HepG2 (cell line): ENCODE data around the gene HIF3A. TPM values are rescaled to one million over a fixed set of nuclear protein-coding genes. Genes with fewer than 3 reads are reported as not detected.

Experiments used
- ATAC-seq: fragments of 200-7000 bp; cut with Tn5 transposase; 3 replicates; pipeline ENCODE4 v1.9.1; 2020; ENCODE audit warnings: mild to moderate bottlenecking, moderate library complexity
- BruUV-seq: library from RNA; stranded (reverse); fragments of 400-500 nt; replicated peaks from 2 replicates; lab custom pipeline; 2021; lab: Mats Ljungman, UMichigan
- CTCF ChIA-PET: fragments of 300-600 bp; formaldehyde crosslinking; extraction: SDS; loops from one replicate; lab custom pipeline; 2021; ENCODE audit warnings: low total read pairs, inconsistent platforms, low intra/inter-chr PET ratio; lab: Yijun Ruan, JAX
- POLR2A ChIA-PET: fragments of 350-600 bp; sonication (Branson Sonifier 250); formaldehyde crosslinking; loops from one replicate; lab custom pipeline; 2020; ENCODE audit warnings: antibody characterized with exemption, inconsistent platforms; lab: Yijun Ruan, JAX
- DNase-seq: peaks from one replicate; pipeline ENCODE4 v3.0.0-alpha.2; 2015; ENCODE audit warnings: low spot score
- FAIRE-seq: peaks from 3 replicates; lab custom pipeline; 2011; peaks lifted over from hg19 to GRCh38; lab: Jason Lieb, UNC
- H2AFZ ChIP-seq: one replicate; pipeline ENCODE4 v1.6.1; 2011; ENCODE audit warnings: low read length, inconsistent platforms
- H3K27ac ChIP-seq: fragments of 300-600 bp; 3 replicates; pipeline ENCODE4 v1.8.0; 2011; ENCODE audit warnings: mixed run types, mild to moderate bottlenecking, mixed read lengths, low read length, inconsistent platforms; ENCODE audit not compliant: insufficient read depth; ENCODE audit errors: extremely low read length
- H3K27me3 ChIP-seq, 2 experiments: fragments of 200-600 bp in 1 of 2; 2 replicates in 1 of 2; 3 replicates in 1 of 2; pipeline versions ENCODE4 v1.6.0 to v1.8.0; 2011; ENCODE audit warnings: low read length in 2 of 2, mild to moderate bottlenecking in 2 of 2, moderate library complexity in 2 of 2, inconsistent platforms in 1 of 2; ENCODE audit not compliant: insufficient read depth in 2 of 2, control insufficient read depth in 1 of 2
- H3K36me3 ChIP-seq, 2 experiments: fragments of 200-600 bp in 1 of 2; replicated peaks in 1 of 2; 2 replicates in 1 of 2; 3 replicates in 1 of 2; pipeline versions ENCODE4 v1.5.1 to v1.8.0; 2011; ENCODE audit warnings: low read length in 2 of 2, inconsistent platforms in 1 of 2; ENCODE audit not compliant: insufficient read depth in 2 of 2, control insufficient read depth in 1 of 2
- H3K4me1 ChIP-seq: 2 replicates; pipeline ENCODE4 v1.5.1; 2012; ENCODE audit warnings: low read length, inconsistent platforms; ENCODE audit not compliant: insufficient read depth
- H3K4me2 ChIP-seq: 2 replicates; pipeline ENCODE4 v1.6.0; 2011; ENCODE audit warnings: low read depth, low read length, inconsistent platforms
- H3K4me3 ChIP-seq, 3 experiments: fragments of 200-600 bp in 1 of 3; sonication (generic), shearing (Covaris generic) in 1 of 3; replicated peaks in 1 of 3; 2 replicates each; pipeline ENCODE4 v1.5.1; 2011 to 2016; ENCODE audit warnings: low read length in 3 of 3, inconsistent platforms in 2 of 3, low read depth in 2 of 3, mild to moderate bottlenecking in 2 of 3, control low read depth in 1 of 3, mixed read lengths in 1 of 3; ENCODE audit not compliant: insufficient read depth in 1 of 3
- H3K79me2 ChIP-seq: one replicate; pipeline ENCODE4 v1.6.1; 2011; ENCODE audit warnings: low read length, inconsistent platforms; ENCODE audit not compliant: insufficient read depth
- H3K9ac ChIP-seq: 2 replicates; pipeline ENCODE4 v1.6.0; 2011; ENCODE audit warnings: mild to moderate bottlenecking, low read depth, low read length, inconsistent platforms; ENCODE audit not compliant: insufficient read depth
- H3K9me3 ChIP-seq: 2 replicates; pipeline ENCODE4 v1.5.1; 2012; ENCODE audit warnings: mild to moderate bottlenecking, low read length
- H4K20me1 ChIP-seq: 2 replicates; pipeline ENCODE4 v1.6.0; 2011; ENCODE audit warnings: inconsistent platforms, mild to moderate bottlenecking, low read length, moderate library complexity; ENCODE audit not compliant: insufficient read depth
- ASH2L ChIP-seq: fragments of 300-600, 200-600 bp; sonication (generic); IDR thresholded peaks from 2 replicates; pipeline ENCODE4 v1.7.0; 2017; ENCODE audit warnings: low read depth, mild to moderate bottlenecking, moderate library complexity, mixed read lengths, low read length; ENCODE audit not compliant: insufficient read length
- CEBPG ChIP-seq: IDR thresholded peaks from 2 replicates; pipeline ENCODE4 v1.6.1; 2016
- CHCHD3 ChIP-seq: sonication (generic); formaldehyde crosslinking; IDR thresholded peaks from 2 replicates; pipeline ENCODE4 v1.8.0; 2022; ENCODE audit warnings: mild to moderate bottlenecking, missing genetic modification reagents, moderate library complexity
- GATAD2A ChIP-seq: IDR thresholded peaks from 2 replicates; pipeline ENCODE4 v1.6.1; 2016
- HNF4G ChIP-seq, 2 experiments: sonication (generic) in 1 of 2; formaldehyde crosslinking in 1 of 2; IDR thresholded peaks; 2 replicates each; pipeline versions ENCODE4 v1.4.0 to v1.6.1; 2011 to 2020; ENCODE audit warnings: borderline replicate concordance in 2 of 2, low read depth in 2 of 2, mild to moderate bottlenecking in 2 of 2, low read length in 1 of 2, missing genetic modification reagents in 1 of 2, moderate library complexity in 1 of 2
- JUND ChIP-seq: sonication (generic); formaldehyde crosslinking; IDR thresholded peaks from 2 replicates; pipeline ENCODE4 v1.8.0; 2022; ENCODE audit warnings: mild to moderate bottlenecking, missing genetic modification reagents
- KDM5B ChIP-seq: sonication (generic); formaldehyde crosslinking; IDR thresholded peaks from 2 replicates; pipeline ENCODE4 v1.4.0; 2020; ENCODE audit warnings: missing genetic modification reagents, mild to moderate bottlenecking, borderline replicate concordance
- MATR3 ChIP-seq: sonication (generic); formaldehyde crosslinking; IDR thresholded peaks from 2 replicates; pipeline ENCODE4 v1.4.0; 2020; ENCODE audit warnings: missing genetic modification reagents
- RAD21 ChIP-seq: fragments of 450-650 bp; formaldehyde crosslinking; IDR thresholded peaks from 2 replicates; pipeline ENCODE4 v1.5.0; 2020; ENCODE audit warnings: mild to moderate bottlenecking
- TARDBP ChIP-seq: sonication (generic); formaldehyde crosslinking; IDR thresholded peaks from 2 replicates; pipeline ENCODE4 v1.8.0; 2022; ENCODE audit warnings: mild to moderate bottlenecking, missing genetic modification reagents
- ZBTB1 ChIP-seq: sonication (generic); formaldehyde crosslinking; IDR thresholded peaks from 2 replicates; pipeline ENCODE4 v1.4.0; 2020; ENCODE audit warnings: missing genetic modification reagents, borderline replicate concordance
- ZFP82 ChIP-seq: sonication (generic); formaldehyde crosslinking; IDR thresholded peaks from 2 replicates; pipeline ENCODE4 v1.5.1; 2020; ENCODE audit warnings: mild to moderate bottlenecking, missing genetic modification reagents, borderline replicate concordance
- ZNF468 ChIP-seq: sonication (generic); formaldehyde crosslinking; IDR thresholded peaks from 2 replicates; pipeline ENCODE4 v1.8.0; 2022; ENCODE audit warnings: mild to moderate bottlenecking, moderate library complexity, missing genetic modification reagents
- ZNF691 ChIP-seq: sonication (generic); formaldehyde crosslinking; IDR thresholded peaks from 2 replicates; pipeline ENCODE4 v1.4.0; 2020; ENCODE audit warnings: missing genetic modification reagents, low read depth, mild to moderate bottlenecking, borderline replicate concordance
- ZSCAN25 ChIP-seq: sonication (generic); formaldehyde crosslinking; IDR thresholded peaks from 2 replicates; pipeline ENCODE4 v1.8.0; 2022; ENCODE audit warnings: mild to moderate bottlenecking, missing genetic modification reagents
- WGBS: methylation state at CpG from one replicate; pipeline ENCODE4 v1.1.6; 2017; ENCODE audit warnings: low lambda C conversion rate; 5-methylcytosine and 5-hydroxymethylcytosine counted together
- in situ Hi-C: cut with HindIII; loops from 2 replicates; pipeline ENCODE4 v1.10.0; 2017; ENCODE audit warnings: low pct_unique_long_range_greater_than_20kb; ENCODE audit not compliant: extremely low pct_ligation_motif_present
- intact Hi-C: fragments of 100-400 bp; cut with micrococcal nuclease; formaldehyde crosslinking; loops from one replicate; pipeline ENCODE4 v1.10.0; 2022; ENCODE audit not compliant: unreplicated experiment
- polyA plus RNA-seq, 8 experiments: library from polyadenylated mRNA; depleted of rRNA in 3 of 8; stranded (reverse) in 7 of 8; unstranded in 1 of 8; fragments of >200 nt; fragmentation: Illumina TruSeq in 4 of 8; extraction: Trizol in 4 of 8; gene quantifications; 2 replicates each; pipeline versions ENCODE4 v1.2.1 to v1.2.3, GENCODE V29; 2011 to 2016; ENCODE audit warnings: low read depth in 4 of 8, missing spikeins in 1 of 8, mixed read lengths in 1 of 8; ENCODE audit not compliant: insufficient read depth in 1 of 8
- total RNA-seq, 5 experiments: library from RNA; depleted of rRNA; stranded (reverse); fragments of >200 nt; fragmentation: Illumina TruSeq; extraction: Trizol; gene quantifications; 2 replicates each; pipeline ENCODE4 v1.2.3, GENCODE V29; 2016; ENCODE audit warnings: low read depth in 1 of 5
- TF ChIP-seq, protein P1 (sequence below): sonication (generic); formaldehyde crosslinking; IDR thresholded peaks from 2 replicates; pipeline ENCODE4 v1.4.0; 2020; ENCODE audit warnings: missing genetic modification reagents
- TF ChIP-seq, protein P2 (sequence below), 2 experiments: fragments of 450-650 bp in 1 of 2; sonication (generic) in 1 of 2; formaldehyde crosslinking; IDR thresholded peaks; 2 replicates each; pipeline versions ENCODE4 v1.5.0 to v1.8.0; 2020 to 2022; ENCODE audit warnings: mild to moderate bottlenecking in 1 of 2, missing genetic modification reagents in 1 of 2
- TF ChIP-seq, protein P3 (sequence below): sonication (generic); formaldehyde crosslinking; IDR thresholded peaks from 2 replicates; pipeline ENCODE4 v1.8.0; 2022; ENCODE audit warnings: missing genetic modification reagents, low read depth, mild to moderate bottlenecking, borderline replicate concordance

Gene HIF3A
- total and polyA plus RNA-seq, 2 of the 13 experiments (the other 11 are each of a cell fraction or from before 2014, with no cell fraction given) = 0.09 to 0.22 TPM

DNA sequence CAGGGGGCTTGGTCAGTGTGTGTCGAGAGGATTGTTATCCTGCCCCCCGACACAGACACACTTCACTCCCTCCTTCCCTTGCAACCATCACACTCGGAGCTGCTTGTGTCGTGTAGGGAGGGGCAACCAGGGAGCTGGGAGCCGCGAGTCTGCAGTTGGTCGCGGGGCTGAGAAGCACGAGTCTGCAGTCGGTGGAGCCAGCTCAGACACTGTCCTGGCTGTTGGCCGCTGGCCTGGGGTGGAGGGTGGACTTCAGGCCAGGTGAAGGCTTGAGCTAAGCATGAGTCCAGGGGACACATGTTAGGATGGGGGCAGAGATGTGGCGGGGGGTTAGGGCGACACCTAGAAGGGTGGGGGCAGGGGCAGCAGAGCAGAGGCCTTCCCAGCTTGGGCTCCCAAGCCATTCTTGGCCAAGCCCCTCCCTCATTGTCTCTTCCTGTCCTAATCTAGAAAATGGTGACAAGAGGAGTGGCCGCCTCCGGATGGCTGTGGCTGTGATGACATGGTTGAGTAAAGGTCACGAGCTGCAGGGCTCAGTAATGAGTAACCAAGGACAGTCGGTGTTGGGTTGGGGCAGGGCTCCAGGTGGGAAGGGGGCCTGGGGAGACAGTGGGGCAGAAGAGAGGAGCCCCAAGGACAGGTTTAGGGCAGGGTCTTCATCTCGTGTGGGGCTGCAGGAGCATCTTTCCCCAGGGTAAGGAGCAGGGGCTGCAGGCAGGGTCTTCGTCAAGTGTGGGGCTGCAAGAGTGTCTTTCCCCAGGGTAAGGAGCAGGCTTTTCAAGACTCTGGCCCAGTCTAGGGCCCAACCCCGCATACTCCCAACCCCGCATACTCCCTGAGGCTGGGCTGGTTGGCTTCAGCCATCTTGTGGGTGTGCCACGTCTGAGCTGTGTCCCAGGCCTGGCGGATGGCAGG is 58.6 kb downstream of the HIF3A start:
- Histone ChIP-seq H2AFZ (no peak overlapping the region), H3K36me3 (peaks cover 13 to 58% of the 10 kb centered on the region in 2 experiments), H3K4me2 (peak overlapping the region; percentile 55), H4K20me1 (no peaks in the 10 kb centered on the region), H3K79me2 (peaks cover 20% of the 10 kb centered on the region), H3K9me3 (no peaks in the 10 kb centered on the region), H3K4me1 (peaks cover 66% of the 10 kb centered on the region), H3K9ac (peak overlapping the region; percentile 44; the same call in 1 of the 2 replicates), H3K27me3 (no peaks in the 10 kb centered on the region), H3K4me3 (peak overlapping the region in 1 of 3 experiments; percentile 23; a peak in 1 of 6 replicates), H3K27ac (peak overlapping the region; percentile 67)
- ChIA-PET CTCF (no interaction called here), POLR2A (interaction anchor here (1.1 to 1.2 kb wide), 3 partner anchors 8 to 55 kb away, joined by 4 to 5 read pairs (median 4); partner anchors contain the start of gene PPP5C)
- WGBS = 54% methylated on average over 13 of the region's 23 CpGs
- ATAC-seq (peak; percentile 94), FAIRE-seq (peak; percentile 75), DNase-seq (peak; percentile 83)
- no TSS peak for BruUV-seq
- intact Hi-C loops (no loop called here), in situ Hi-C loops (no loop called here)
- TF ChIP-seq, protein P1, sequence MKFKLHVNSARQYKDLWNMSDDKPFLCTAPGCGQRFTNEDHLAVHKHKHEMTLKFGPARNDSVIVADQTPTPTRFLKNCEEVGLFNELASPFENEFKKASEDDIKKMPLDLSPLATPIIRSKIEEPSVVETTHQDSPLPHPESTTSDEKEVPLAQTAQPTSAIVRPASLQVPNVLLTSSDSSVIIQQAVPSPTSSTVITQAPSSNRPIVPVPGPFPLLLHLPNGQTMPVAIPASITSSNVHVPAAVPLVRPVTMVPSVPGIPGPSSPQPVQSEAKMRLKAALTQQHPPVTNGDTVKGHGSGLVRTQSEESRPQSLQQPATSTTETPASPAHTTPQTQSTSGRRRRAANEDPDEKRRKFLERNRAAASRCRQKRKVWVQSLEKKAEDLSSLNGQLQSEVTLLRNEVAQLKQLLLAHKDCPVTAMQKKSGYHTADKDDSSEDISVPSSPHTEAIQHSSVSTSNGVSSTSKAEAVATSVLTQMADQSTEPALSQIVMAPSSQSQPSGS (CRISPR knock-in tag) = 0 out of 2 replicates have a peak, but pooled peaks have one; percentile 35
- TF ChIP-seq, protein P2, sequence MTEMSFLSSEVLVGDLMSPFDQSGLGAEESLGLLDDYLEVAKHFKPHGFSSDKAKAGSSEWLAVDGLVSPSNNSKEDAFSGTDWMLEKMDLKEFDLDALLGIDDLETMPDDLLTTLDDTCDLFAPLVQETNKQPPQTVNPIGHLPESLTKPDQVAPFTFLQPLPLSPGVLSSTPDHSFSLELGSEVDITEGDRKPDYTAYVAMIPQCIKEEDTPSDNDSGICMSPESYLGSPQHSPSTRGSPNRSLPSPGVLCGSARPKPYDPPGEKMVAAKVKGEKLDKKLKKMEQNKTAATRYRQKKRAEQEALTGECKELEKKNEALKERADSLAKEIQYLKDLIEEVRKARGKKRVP (CRISPR knock-in tag; IDR thresholded peaks at IDR 0.05) = no peak
- TF ChIP-seq HNF4G (IDR thresholded peaks at IDR 0.05; ENCODE audit: borderline replicate concordance, low read depth, low read length) = 0 out of 2 replicates have a peak, but pooled peaks have one; percentile 8
- TF ChIP-seq HNF4G (CRISPR knock-in tag; IDR thresholded peaks at IDR 0.05; ENCODE audit: borderline replicate concordance, low read depth) = no peak
- TF ChIP-seq, protein P3, sequence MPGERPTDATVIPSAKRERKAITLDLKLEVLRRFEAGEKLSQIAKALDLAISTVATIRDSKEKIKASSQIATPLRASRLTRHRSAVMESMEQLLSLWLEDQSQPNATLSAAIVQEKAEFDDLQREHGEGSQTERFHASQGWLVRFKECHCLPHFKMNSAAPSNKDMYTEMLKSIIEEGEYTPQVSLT = no peak
- 0 out of 2 replicates have a peak, but pooled peaks have one; percentile 12 for TF ChIP-seq TARDBP (CRISPR knock-in tag)
- TF ChIP-seq JUND (CRISPR knock-in tag) = no peak
- TF ChIP-seq CEBPG (CRISPR knock-in tag) = peak; percentile 57
- TF ChIP-seq CHCHD3 (CRISPR knock-in tag) = peak; percentile 63; the same call in 1 of the 2 replicates
- TF ChIP-seq ZNF468 (CRISPR knock-in tag) = no peak
- no peak for TF ChIP-seq ZBTB1 (CRISPR knock-in tag)
- TF ChIP-seq RAD21 (CRISPR knock-in tag) = 0 out of 2 replicates have a peak, but pooled peaks have one; percentile 4
- peak; percentile 24 for TF ChIP-seq ASH2L
- no peak for TF ChIP-seq ZSCAN25 (CRISPR knock-in tag)
- peak; percentile 49; the same call in 1 of the 2 replicates for TF ChIP-seq GATAD2A (CRISPR knock-in tag)
- no peak for TF ChIP-seq ZFP82 (CRISPR knock-in tag)
- no peak for TF ChIP-seq KDM5B (CRISPR knock-in tag)
- no peak for TF ChIP-seq ZNF691
- TF ChIP-seq MATR3 (CRISPR knock-in tag) = no peak
